ENCODE results near the gene TPM2.

The TPM2 gene

GRCh38 chr9:35674025-35674361 is 15.7 kb downstream of the TPM2 start:
- DNase-seq: no peak

GRCh38 chr9:35673132-35674024 is 16.3 kb downstream of the TPM2 start, which contains the start of gene CA9:
TSS of gene CA9 (plus strand) at chr9:35673928. CDS start at chr9:35673960, 32 bp downstream.
- no peak for DNase-seq

GRCh38 chr9:35669331-35670145 is 20.2 kb downstream of the TPM2 start:
- DNase-seq: no peak

DNA sequence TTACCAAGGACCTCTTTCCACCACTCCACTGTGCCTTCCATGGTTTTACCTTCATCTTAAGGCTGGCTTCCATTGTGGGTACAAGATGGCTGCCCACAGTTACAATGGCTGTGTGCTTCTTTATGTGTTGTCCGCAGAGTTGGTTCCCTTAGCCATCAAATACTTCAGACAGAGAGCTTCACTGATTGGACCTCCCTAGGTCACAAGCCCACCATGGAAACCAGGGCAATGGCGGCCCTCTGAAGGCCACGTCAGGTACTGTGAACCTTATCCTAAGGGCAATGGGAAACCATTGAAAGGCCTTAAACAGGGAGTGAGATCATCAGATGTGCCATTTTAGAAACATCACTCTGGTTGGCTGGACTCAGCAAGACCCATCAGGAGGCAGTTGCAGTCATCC is 21.8 kb downstream of the TPM2 start:
- no peak for DNase-seq

DNA sequence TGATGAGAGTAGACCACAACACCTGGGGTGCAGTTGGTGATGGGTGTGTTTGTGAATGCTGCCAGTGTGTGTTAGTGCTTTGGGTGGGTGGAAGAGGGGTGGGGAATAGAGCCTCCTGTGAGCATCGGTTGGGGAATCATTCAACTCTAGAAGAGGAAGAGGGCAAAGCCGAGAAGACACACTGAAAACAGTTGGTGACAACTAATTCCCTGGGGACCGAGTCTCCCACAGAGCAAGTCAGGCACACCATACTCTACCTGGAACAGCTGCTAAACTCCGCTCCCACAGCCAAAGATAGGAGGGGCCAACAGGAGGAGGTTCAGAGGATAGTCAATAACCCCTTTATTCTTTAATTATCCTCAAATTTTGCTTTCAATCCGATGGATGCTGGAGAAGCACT is 23.2 kb downstream of the TPM2 start:
- no peak for DNase-seq

DNA sequence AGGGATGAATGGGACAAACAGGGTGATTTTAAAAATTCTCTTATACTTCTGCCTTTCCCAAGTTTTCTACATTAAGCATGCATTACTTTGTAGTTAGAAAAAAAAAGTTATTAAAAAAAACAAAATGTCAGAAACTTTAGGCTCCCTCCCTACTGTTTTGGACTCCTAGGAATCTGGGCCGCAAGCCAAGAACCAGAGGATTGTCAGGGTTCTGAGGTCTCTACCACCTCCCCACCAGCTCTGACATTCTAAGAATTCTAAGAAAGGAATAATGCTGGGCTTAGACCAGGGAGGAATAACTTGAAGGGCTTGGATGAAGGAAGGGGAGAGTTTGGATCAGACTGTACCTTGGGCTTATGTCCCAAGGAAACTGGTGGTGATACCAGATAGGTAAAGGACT is 23.7 kb downstream of the TPM2 start:
- DNase-seq: no peak

GRCh38 chr9:35665471-35665818 is 24.3 kb downstream of the TPM2 start:
- no peak for DNase-seq

DNA sequence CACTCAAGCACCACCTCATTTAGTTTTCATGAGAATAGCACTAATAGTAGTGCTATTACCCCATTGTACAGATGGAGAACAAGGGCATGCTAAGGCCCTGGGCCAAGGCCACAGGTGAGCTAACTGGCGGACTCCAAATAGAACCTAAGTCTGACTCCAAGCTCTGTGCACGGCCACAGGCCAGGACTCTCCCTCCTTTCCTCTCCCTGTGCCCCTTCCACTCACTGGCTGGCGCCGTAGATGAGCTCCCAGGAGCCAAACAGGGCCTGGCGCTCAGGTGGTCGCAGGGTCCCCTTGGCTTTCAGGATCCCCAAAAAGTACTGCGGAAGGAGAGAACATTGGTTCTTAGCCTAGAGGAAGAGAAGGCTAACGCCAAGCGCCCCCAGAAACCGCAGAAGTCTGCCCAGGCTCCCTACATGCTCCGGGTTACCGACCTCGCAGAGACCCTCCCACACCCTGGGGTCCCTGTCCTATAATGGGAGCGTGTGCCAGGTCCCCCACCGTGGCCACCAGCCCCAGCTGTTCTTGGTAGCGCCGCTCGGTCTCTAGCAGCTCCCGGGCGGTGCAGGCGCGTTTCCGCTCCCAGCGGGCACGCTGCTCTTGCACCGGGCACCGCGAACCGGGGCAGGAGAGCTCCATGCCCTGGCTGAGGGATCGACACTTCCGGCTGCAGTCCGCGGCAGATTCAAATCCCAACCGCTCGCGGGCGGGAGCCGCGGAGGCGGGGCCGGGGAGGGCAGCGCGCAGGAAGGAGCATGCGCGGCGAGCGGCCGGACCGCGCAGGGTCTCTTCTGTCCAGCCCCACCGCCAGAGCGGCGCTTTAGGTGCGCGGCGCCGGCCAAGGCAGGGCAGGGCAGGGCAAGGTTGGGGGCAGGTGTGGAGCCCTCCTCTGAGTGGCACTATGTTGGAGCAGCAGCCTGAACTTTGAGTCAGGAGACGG is 24.9 kb downstream of the TPM2 start, which contains the start of gene ARHGEF39:
TSS of gene ARHGEF39 (minus strand) at position 665 of the 940 bp plus-strand sequence. CDS start at position 639, 26 bp downstream.
- DNase-seq: peak; percentile 45 to 83 (median 57)

DNA sequence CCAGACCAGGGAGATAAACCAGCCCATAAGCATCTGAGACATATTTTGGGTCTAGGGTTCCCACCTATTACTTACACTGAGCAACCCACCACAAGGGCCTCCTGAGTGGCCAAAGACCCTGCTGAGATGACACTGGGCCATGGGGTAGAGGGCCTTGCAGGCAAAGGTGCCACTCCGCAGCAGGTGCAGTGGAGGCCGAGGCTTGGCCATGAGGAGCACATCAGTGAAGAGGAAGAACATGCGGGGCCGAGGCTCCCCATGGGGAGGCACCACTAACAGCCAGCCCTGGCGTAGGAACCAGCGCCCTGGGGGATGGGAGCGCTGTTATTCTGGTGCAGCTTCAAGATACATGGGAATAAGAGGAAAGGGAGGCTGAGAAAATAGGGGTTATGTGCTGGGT is 27.3 kb downstream of the TPM2 start:
- no peak for DNase-seq

DNA sequence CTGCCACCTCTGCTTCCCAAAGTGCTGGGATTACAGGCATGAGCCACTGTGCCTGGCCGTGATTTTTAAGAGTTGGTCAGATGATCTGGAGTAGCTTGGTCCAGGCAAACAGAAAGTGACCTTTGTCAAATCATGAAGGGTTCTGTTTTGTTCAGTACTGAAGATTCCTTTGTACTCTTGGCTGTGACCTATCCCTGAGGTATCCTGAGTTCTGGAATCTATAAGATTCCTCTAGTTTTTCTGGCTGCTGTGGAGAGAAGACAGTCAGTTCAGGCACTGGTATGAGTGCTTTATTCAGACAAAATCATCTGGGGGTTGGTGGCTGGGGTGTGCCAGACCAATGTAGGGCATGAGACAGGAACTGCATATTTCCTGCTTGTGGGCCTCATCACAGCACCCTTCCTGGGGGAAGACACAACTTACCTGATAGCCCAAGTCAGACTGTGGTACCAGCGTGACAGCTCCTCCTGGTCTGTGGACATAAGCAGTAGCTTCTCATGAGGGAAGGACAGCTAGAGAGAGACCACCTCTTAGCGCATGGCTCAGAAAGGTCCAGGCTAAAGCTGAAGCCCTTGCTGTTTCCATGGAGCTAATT is 27.9 kb downstream of the TPM2 start:
- DNase-seq: peak in 3 of 5 experiments; percentile 31 to 80 (median 65)

DNA sequence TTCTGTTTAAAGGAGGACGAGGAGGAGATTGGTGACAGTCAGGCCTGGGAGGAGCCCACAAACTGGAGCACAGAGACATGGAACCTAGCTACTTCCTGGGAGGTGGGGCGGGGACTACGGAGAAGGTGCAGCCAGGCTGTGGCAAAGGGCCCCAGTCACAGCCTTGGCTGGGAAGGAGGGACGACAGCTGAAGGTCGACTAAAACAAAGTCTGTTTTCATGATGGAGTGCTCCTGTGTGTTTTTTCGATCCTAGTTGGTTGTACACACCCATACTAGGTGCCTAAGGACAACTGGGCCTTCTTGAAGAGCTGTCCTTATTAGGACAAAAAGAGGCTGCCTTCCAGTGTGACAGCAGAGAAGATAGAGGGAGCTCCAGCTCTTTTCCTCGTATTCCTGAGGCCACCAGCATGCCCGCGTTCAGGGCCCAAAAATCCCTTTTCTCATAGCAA is 28.7 kb downstream of the TPM2 start:
- no peak for DNase-seq

DNA sequence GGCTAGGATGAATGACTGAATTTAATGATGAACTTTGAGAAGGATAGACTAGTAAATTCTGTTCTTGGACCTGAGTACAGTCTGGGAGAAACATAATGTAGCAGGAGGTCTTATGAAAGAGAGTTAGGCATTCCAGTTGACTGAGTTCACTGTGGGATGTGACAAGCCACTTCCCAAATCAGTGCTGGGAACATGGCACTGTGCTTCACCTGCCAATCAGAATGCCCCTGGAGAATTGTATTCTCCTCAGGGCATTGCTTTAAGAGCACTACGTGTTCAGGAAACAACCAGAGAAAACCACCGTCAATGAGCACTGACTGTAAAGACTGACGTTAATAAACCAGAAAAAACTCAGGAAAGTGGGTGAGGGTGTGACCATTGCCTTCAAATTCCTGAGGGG is 30.4 kb downstream of the TPM2 start:
- DNase-seq: peak in 1 of 5 experiments; percentile 19

DNA sequence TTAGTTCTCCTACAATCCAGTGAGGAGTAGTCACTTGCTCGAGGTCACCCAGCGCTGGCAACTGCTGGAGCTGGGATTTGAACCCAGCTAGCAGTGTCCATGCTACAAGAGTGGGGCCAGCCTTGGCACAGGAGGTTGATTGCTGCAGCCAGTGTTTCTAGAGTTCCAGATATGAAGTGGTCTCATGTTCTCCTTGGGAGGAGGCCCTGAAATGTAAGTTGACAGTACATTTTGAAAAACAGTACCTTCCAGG is 30.8 kb downstream of the TPM2 start:
- no peak for DNase-seq

- DNase-seq: peak; percentile 64 to 85 (median 78)
Measured at GRCh38 chr9:35658137-35658967, 31.4 kb downstream of the TPM2 start, which contains the start of gene CCDC107. TSS of gene CCDC107 (plus strand) at chr9:35658292. CDS start at chr9:35658380, 88 bp downstream.

DNA sequence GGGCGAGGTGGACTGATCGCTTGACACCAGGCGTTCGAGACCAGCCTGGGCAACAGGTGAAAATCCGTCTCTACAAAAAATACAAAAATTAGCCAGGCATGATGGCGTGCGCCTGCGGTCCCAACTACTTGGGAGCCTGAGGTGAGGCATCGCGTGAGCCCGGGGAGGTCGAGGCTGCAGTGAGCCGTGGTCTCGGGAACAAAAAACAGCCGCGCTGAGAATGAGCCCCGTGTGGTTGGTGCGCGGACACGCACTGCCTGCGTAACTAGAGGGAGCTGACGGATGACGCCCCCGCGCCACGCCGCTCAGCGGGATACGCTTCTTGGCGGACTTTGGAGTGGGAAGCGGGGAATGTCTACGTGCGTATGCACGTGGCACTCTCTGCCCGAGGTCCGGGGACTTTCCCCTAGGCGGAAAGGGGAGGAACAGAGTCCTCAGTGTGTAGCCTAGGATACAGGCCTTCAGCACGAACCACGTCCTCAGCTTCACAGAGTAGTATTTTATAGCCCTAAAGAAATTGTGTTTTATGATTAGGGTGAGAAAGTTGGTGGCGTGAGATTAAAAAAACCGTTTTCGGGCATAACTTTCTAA is 32.1 kb downstream of the TPM2 start, which contains the start of gene RMRP:
TSS of gene RMRP (minus strand) at position 474 of the 591 bp plus-strand sequence.
- DNase-seq: peak; percentile 67 to 94 (median 93)

- no peak for DNase-seq
Measured at GRCh38 chr9:35656831-35657545, 32.7 kb downstream of the TPM2 start.

GRCh38 chr9:35656348-35656747 is 33.4 kb downstream of the TPM2 start:
- DNase-seq: no peak

DNA sequence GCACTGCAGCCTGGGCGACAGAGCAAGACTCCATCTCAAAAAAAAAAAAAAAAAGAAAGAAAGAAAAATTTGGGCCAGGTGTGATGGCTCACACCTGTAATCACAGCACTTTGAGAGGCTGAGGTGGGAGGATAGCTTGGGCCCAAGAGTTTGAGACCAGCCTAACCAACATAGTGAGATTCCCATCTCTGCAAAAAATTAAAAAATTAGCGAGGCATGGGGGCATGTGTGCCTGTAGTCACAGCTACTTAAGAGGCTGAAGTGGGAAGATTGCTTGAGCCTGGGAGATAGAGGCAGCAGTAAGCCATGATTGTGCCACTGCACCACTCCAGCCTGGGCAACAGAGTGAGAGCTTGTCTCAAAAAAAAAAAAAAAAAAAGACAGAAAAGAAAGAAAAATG is 36.1 kb downstream of the TPM2 start:
- no peak for DNase-seq

DNA sequence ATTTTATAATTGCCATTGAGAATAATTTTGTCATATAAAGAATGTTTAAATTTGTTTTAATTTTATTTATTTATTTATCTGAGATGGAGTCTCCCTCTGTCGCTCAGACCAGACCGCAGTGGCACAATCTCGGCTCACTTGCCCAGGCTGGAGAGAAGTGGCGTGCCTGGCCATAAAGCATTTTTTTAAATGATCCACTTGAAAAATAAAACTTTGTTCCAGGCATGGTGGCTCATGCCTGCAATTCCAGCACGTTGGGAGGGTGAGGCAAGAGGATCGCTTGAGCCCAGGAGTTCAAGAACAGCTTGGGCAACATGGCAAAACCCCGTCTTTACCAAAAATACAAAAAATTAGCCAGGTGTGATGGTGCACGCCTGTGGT is 36.9 kb downstream of the TPM2 start:
- DNase-seq: no peak
